Inflammatory macrophage treated with lipopolysaccharide for 4 hours (primary cell): ENCODE measurements around the gene ARHGAP44.
A peak's percentile ranks its signal among the peaks of the same experiment; 100 is the strongest.

Experiments
- DNase-seq: peaks from one replicate; pipeline ENCODE4 v3.0.0-alpha.2; 2020

The ARHGAP44 gene

DNA sequence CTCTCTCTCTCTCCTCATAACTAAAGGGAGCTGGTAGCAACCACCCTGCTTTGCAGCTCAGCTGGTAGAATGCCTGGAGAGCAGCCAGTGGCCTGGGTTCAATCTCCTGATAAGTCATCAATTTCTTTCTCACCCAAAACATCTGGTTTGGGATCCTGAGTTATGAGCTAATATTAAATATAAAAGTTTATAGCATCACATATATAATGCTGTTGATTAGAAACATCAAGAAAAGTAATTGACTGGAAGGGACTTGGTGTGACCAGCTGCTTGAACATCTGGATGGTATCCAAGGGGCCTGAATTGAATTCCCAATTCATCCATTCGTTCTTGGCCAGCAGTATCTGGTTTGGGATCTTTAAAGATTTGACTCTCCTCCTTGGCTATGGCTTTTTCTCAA lies 240.8 kb downstream of the ARHGAP44 start:
- DNase-seq, result no peak

DNA sequence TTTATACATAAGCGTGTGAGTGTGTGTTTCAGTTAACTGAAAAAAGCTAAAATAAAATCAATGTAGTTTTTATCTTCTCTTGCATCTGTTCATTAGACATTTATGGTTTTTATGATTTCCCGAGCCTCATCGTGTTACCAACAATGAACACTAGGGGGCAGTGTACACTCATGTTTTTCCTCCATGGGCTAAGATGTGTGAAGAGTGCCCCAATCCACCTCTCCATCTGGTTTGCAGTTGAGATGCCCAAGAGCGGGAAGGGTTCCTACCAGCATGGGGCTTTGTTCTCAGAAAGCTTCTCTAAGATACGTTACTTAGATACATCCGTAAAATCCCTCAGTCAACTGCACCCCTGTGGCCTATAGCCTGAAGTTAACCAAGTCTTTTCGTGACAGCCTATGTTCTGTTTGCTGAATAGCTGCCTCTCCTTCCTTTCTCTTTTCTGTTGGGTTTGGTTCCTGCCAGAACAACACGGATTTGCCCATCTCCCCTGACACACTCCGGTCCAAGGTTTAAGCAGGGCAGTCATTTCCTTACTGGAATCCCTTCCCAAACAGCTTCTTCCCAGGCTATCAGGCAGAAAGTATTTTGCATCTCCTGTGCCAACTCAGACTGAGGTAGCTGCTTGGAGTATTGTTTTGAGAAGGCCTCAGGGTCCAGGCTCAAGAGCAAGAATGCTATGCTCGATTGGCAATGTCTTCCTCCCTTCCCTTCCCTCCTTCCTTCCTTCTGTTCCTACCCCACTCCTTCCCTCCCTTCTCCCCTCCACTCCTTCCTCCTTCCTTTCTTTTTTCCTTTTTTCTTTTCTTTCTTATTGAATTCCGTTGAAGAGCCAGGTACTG lies 241.4 kb downstream of the ARHGAP44 start:
- DNase-seq, result peak; percentile 42

DNA sequence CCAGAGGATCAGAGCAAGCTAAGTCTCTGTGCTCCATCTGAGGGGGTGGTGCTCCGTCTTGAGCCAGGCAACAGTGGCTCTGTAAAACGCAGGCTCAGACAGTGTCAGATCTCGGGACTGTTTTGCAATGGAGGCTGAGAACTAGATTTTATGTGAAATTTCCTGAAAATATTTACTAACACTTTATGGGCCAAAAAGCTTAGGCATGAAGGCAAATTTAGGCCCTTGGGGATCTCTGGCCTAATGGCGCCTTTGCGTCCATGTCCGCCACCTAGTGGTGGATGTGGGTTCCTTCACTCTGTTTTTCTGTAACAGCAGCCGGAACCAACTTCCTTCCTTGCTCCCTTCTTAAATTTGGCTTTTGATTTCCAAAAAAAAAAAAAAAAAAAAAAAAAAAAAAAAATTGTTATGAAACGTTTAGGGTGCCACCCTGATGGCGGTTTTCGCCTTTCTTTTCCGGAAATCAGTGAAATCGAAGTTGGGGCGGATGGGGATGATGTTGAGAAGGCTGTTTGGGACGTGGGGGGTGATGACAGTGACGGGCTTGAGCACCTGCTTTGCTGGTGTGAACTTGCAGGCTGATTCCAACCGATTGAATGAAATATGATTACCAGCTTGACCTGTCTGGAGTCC lies 242.5 kb downstream of the ARHGAP44 start:
- DNase-seq, result peak; percentile 46

- no peak for DNase-seq
Observed at GRCh38 chr17:13035420-13035819, 246.1 kb downstream of the ARHGAP44 start.

DNA sequence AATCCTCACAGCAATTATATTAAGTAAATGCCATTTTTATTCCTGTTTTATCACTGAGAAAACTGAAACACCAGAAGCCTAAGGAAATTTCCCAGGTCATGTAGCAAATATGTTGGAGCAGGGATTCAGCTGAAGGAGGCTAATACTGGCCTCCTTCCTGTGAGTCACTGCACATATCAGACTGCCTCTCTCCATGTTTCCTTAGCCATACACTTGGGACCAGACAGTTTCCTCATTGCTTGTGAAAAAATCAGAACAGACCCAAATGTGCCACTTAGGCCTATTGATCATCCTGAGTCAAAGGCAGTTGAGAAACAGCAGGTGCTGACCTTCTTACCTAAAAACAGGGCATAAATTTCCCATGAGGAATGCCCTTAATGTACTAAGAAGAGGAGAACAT lies 247.5 kb downstream of the ARHGAP44 start:
- DNase-seq, result no peak

DNA sequence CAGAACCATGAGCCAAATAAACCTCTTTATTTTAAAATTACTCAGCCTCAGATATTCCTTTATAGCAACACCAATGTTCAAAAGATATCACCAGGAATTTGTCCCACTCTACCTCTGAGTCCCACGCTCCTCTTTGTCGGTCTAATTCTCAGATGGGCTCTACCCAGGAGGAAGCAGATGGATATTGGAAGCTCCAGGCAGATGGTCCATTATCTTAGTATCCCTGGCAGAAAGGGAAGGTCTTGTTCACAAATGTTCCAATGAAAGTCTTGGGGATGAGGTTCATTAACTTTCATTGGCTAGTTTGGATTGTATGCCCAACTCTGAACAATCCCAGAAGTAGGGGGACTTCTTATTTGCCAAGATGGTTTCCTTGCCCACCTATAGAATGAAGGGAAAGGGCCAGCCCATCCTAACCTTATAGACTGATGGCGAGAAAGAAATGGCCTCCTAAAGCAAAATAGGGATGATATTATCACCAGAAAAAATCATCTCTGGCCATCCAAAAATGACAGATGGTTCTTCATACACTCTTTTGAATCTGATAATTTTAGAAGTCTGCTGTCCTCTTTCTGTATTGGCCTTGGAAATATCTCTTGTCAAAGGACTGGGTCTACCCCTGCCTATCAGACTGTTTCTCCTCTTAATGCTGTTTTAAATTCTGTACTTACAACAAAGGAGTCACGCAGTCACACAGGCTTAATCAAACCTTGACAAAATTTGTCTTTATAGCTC lies 249.8 kb downstream of the ARHGAP44 start:
- DNase-seq, result no peak
